Activated CD4-positive, alpha-beta T cell treated with anti-CD3 and anti-CD28 coated beads for 36 hours (primary cell): ENCODE data around the gene TMEM82. TPM values are rescaled to one million over a fixed set of nuclear protein-coding genes. Genes with fewer than 3 reads are reported as not detected.

ENCODE experiments used
- ATAC-seq: fragments of 200-7000 bp; cut with Tn5 transposase; one replicate; pipeline ENCODE4 v1.10.0; 2021; ENCODE audit warnings: mild to moderate bottlenecking, moderate library complexity
- CTCF ChIA-PET: fragments of 350-600 bp; sonication (Branson Sonifier 250); formaldehyde crosslinking; loops from one replicate; lab custom pipeline; 2021; ENCODE audit warnings: antibody characterized with exemption; lab: Charles Lee
- POLR2A ChIA-PET: fragments of 350-600 bp; sonication (Branson Sonifier 250); formaldehyde crosslinking; loops from one replicate; lab custom pipeline; 2021; ENCODE audit warnings: antibody characterized with exemption, inconsistent platforms; lab: Charles Lee
- DNase-seq: peaks from one replicate; pipeline ENCODE4 v3.0.0-alpha.2; 2020
- H3K27ac Mint-ChIP-seq: one replicate; pipeline ENCODE4 v1.8.0; 2021; ENCODE audit warnings: mixed read lengths
- H3K27me3 Mint-ChIP-seq: one replicate; pipeline ENCODE4 v1.8.0; 2021; ENCODE audit warnings: mixed read lengths
- H3K36me3 Mint-ChIP-seq: one replicate; pipeline ENCODE4 v1.8.0; 2021; ENCODE audit warnings: low read depth, mixed read lengths
- H3K4me1 Mint-ChIP-seq: one replicate; pipeline ENCODE4 v1.8.0; 2021; ENCODE audit warnings: mixed read lengths
- H3K4me3 Mint-ChIP-seq: one replicate; pipeline ENCODE4 v1.8.0; 2021; ENCODE audit warnings: mild to moderate bottlenecking, moderate library complexity, mixed read lengths
- H3K9me3 Mint-ChIP-seq: one replicate; pipeline ENCODE4 v1.8.0; 2021; ENCODE audit warnings: low read depth, mixed read lengths
- intact Hi-C, 2 experiments: fragments of 100-400 bp; cut with DNase I in 1 of 2; cut with micrococcal nuclease in 1 of 2; formaldehyde crosslinking; loops; one replicate each; pipeline versions ENCODE4 v1.14.2 to v1.15.1; 2022 to 2024; cut with DNase I, micrococcal nuclease
- total RNA-seq, 2 experiments: library from RNA; stranded (reverse); gene quantifications; one replicate each; pipeline ENCODE4 v1.2.3, GENCODE V29; 2021

The TMEM82 gene
- total RNA-seq, 2 experiments from 2014 or later, result not detected

- no peaks in the 10 kb centered on the region for H3K4me1 Mint-ChIP-seq
- ChIA-PET POLR2A (no interaction called here), CTCF (interaction anchor here (0.6 to 1.0 kb wide), 4 partner anchors 14 to 449 kb away, joined by 3 to 6 read pairs (median 3); no protein-coding TSS in a partner anchor)
- ATAC-seq (no peak), DNase-seq (no peak)
- H3K36me3 Mint-ChIP-seq, result no peaks in the 10 kb centered on the region
- H3K4me3 Mint-ChIP-seq, result no peak overlapping the region
- no peaks in the 10 kb centered on the region for H3K9me3 Mint-ChIP-seq
- peaks cover 5% of the 10 kb centered on the region for H3K27me3 Mint-ChIP-seq
- intact Hi-C loops, result no loop called here
- no peak overlapping the region for H3K27ac Mint-ChIP-seq
Observed at GRCh38 chr1:15771836-15772515, 29.7 kb downstream of the TMEM82 start.

- ChIA-PET CTCF (interaction anchor here (0.5 to 1.2 kb wide), 5 partner anchors 15 to 1031 kb away, joined by 3 to 5 read pairs (median 3); no protein-coding TSS in a partner anchor), POLR2A (no interaction called here)
- Mint-ChIP-seq H3K4me3 (no peak overlapping the region), H3K9me3 (no peaks in the 10 kb centered on the region), H3K4me1 (no peaks in the 10 kb centered on the region), H3K36me3 (no peaks in the 10 kb centered on the region), H3K27me3 (peaks cover 5% of the 10 kb centered on the region), H3K27ac (no peak overlapping the region)
- DNase-seq, result no peak
- intact Hi-C loops, result no loop called here
- ATAC-seq, result no peak
Observed at GRCh38 chr1:15775706-15776105, 33.4 kb downstream of the TMEM82 start.

- H3K9me3 Mint-ChIP-seq, result no peaks in the 10 kb centered on the region
- H3K36me3 Mint-ChIP-seq, result no peaks in the 10 kb centered on the region
- H3K4me3 Mint-ChIP-seq, result no peak overlapping the region
- DNase-seq (no peak), ATAC-seq (no peak)
- CTCF ChIA-PET, result interaction anchor here (0.9 kb wide), 1 partner anchor 12 kb away, joined by 3 read pairs; no protein-coding TSS in a partner anchor
- intact Hi-C loops, result no loop called here
- no peaks in the 10 kb centered on the region for H3K27me3 Mint-ChIP-seq
- H3K27ac Mint-ChIP-seq, result no peak overlapping the region
- H3K4me1 Mint-ChIP-seq, result no peaks in the 10 kb centered on the region
- POLR2A ChIA-PET, result interaction anchor here (0.7 kb wide), 1 partner anchor 198 kb away, joined by 8 read pairs; no protein-coding TSS in a partner anchor
Observed at GRCh38 chr1:15777909-15778707, 35.8 kb downstream of the TMEM82 start.

- intact Hi-C loops, result no loop called here
- ChIA-PET CTCF (no interaction called here), POLR2A (no interaction called here)
- H3K27ac Mint-ChIP-seq, result no peak overlapping the region
- no peak for DNase-seq
- H3K4me1 Mint-ChIP-seq, result no peaks in the 10 kb centered on the region
- H3K36me3 Mint-ChIP-seq, result no peaks in the 10 kb centered on the region
- no peak for ATAC-seq
- peaks cover 4% of the 10 kb centered on the region for H3K27me3 Mint-ChIP-seq
- H3K9me3 Mint-ChIP-seq, result no peaks in the 10 kb centered on the region
- H3K4me3 Mint-ChIP-seq, result no peak overlapping the region
Observed at GRCh38 chr1:15785683-15786082, 43.4 kb downstream of the TMEM82 start.

GRCh38 chr1:15786581-15786980 is 44.3 kb downstream of the TMEM82 start:
- H3K4me3 Mint-ChIP-seq, result no peak overlapping the region
- H3K27ac Mint-ChIP-seq, result no peak overlapping the region
- DNase-seq (no peak), ATAC-seq (no peak)
- no peaks in the 10 kb centered on the region for H3K36me3 Mint-ChIP-seq
- H3K27me3 Mint-ChIP-seq, result peaks cover 6% of the 10 kb centered on the region
- CTCF ChIA-PET, result no interaction called here
- H3K4me1 Mint-ChIP-seq, result no peaks in the 10 kb centered on the region
- H3K9me3 Mint-ChIP-seq, result no peaks in the 10 kb centered on the region
- POLR2A ChIA-PET, result no interaction called here
- intact Hi-C loops, result no loop called here

- ChIA-PET CTCF (interaction anchor here (0.6 to 0.7 kb wide), 2 partner anchors 150 to 605 kb away, joined by 3 to 5 read pairs; no protein-coding TSS in a partner anchor), POLR2A (no interaction called here)
- Mint-ChIP-seq H3K27ac (no peak overlapping the region), H3K36me3 (no peaks in the 10 kb centered on the region), H3K4me1 (peaks cover 1% of the 10 kb centered on the region), H3K27me3 (peaks cover 6% of the 10 kb centered on the region), H3K9me3 (no peaks in the 10 kb centered on the region), H3K4me3 (no peak overlapping the region)
- ATAC-seq (no peak), DNase-seq (no peak)
- intact Hi-C loops, result no loop called here
Observed at GRCh38 chr1:15788624-15789301, 46.5 kb downstream of the TMEM82 start.

GRCh38 chr1:15796086-15796462 is 53.8 kb downstream of the TMEM82 start:
- ChIA-PET CTCF (interaction anchor here (0.5 to 1.8 kb wide), 7 partner anchors 19 to 274 kb away, joined by 3 to 7 read pairs (median 4); no protein-coding TSS in a partner anchor), POLR2A (interaction anchor here (0.6 to 0.7 kb wide), 2 partner anchors 150 to 632 kb away, joined by 3 to 8 read pairs; no protein-coding TSS in a partner anchor)
- DNase-seq (no peak), ATAC-seq (no peak)
- H3K27ac Mint-ChIP-seq, result no peak overlapping the region
- intact Hi-C loops, result loop anchor here in 1 of 2 experiments (10.0 kb wide), 1 partner anchor 389 kb away; no protein-coding TSS in a partner anchor
- no peaks in the 10 kb centered on the region for H3K27me3 Mint-ChIP-seq
- no peak overlapping the region for H3K4me3 Mint-ChIP-seq
- no peaks in the 10 kb centered on the region for H3K9me3 Mint-ChIP-seq
- no peaks in the 10 kb centered on the region for H3K36me3 Mint-ChIP-seq
- H3K4me1 Mint-ChIP-seq, result peaks cover 11% of the 10 kb centered on the region

Other genes with a start within 250 kb of the TMEM82 start
- 1 to 10 TPM; 7.6 to 9.6 TPM for gene CASP9, start 218.3 kb upstream of the TMEM82 start, total RNA-seq
- 10 to 100 TPM; 10.9 to 14.1 TPM for gene DNAJC16, start 215.7 kb upstream of the TMEM82 start, total RNA-seq
- gene AGMAT, start 157.4 kb upstream of the TMEM82 start, total RNA-seq, result 10 to 100 TPM; 18.1 to 24.0 TPM
- 10 to 100 TPM; 30.2 to 34.0 TPM for gene DDI2, start 125.0 kb upstream of the TMEM82 start, total RNA-seq
- gene PLEKHM2, start 58.2 kb upstream of the TMEM82 start, total RNA-seq, result 10 to 100 TPM; 48.2 to 50.1 TPM
- gene SLC25A34, start 6.2 kb upstream of the TMEM82 start, total RNA-seq, result under 1 TPM; 0.82 to 0.86 TPM
- gene FBLIM1, start 16.3 kb downstream of the TMEM82 start, total RNA-seq, result under 1 TPM in 1 of 2 experiments, not detected in 1; 0.09 TPM
- 1 to 10 TPM; 1.4 to 1.9 TPM for gene UQCRHL, start 65.2 kb downstream of the TMEM82 start, total RNA-seq
- 10 to 100 TPM; 43.2 to 52.7 TPM for gene SPEN, start 105.2 kb downstream of the TMEM82 start, total RNA-seq
- 10 to 100 TPM; 47.7 to 48.3 TPM for gene ZBTB17, start 233.6 kb downstream of the TMEM82 start, total RNA-seq